ENCODE measurements around the gene TUBA4A. TPM values are rescaled to one million over a fixed set of nuclear protein-coding genes. Genes with fewer than 3 reads are reported as not detected.

Gene TUBA4A
- total RNA-seq, 1 experiment from 2014 or later: 14.9 TPM

GRCh38 chr2:219272995-219273394 is 19.3 kb upstream of the TUBA4A start:
- Mint-ChIP-seq H3K36me3 (ENCODE audit: insufficient read depth, unreplicated experiment) (peaks cover 4% of the 10 kb centered on the region), H3K4me3 (ENCODE audit: unreplicated experiment) (no peak overlapping the region), H3K4me1 (ENCODE audit: low read depth, unreplicated experiment) (peaks cover 8% of the 10 kb centered on the region), H3K9me3 (ENCODE audit: unreplicated experiment) (no peaks in the 10 kb centered on the region), H3K27me3 (ENCODE audit: insufficient read depth, unreplicated experiment) (no peaks in the 10 kb centered on the region), H3K27ac (ENCODE audit: unreplicated experiment) (no peak overlapping the region)
- Histone ChIP-seq H3K9me3 (no peaks in the 10 kb centered on the region), H3K4me3 (ENCODE audit: low read depth, low read length) (no peak overlapping the region), H3K27me3 (replicated peaks; ENCODE audit: control insufficient read depth, insufficient read depth, low read length) (no peaks in the 10 kb centered on the region), H3K4me1 (peaks cover 28% of the 10 kb centered on the region), H3K36me3 (ENCODE audit: control insufficient read depth, insufficient read depth, low read length) (no peaks in the 10 kb centered on the region)
- no peak for DNase-seq
- no peak for TF ChIP-seq CTCF (IDR thresholded peaks at IDR 0.05; ENCODE audit: insufficient read depth in 1 of 2, low read depth in 1 of 2, low read length in 1 of 2, severe bottlenecking in 1 of 2, unreplicated experiment in 1 of 2)
- BruUV-seq (replicated peaks): no TSS peak
- CTCF ChIA-PET: interaction anchor here (1.1 kb wide), 1 partner anchor 293 kb away, joined by 3 read pairs; no protein-coding TSS in a partner anchor
- intact Hi-C loops (cut with micrococcal nuclease; ENCODE audit: unreplicated experiment): no loop called here
- POLR2A ChIA-PET: no interaction called here

GRCh38 chr2:219272356-219272755 is 18.6 kb upstream of the TUBA4A start:
- no TSS peak for BruUV-seq (replicated peaks)
- no peaks in the 10 kb centered on the region for H3K27me3 ChIP-seq (replicated peaks; ENCODE audit: control insufficient read depth, insufficient read depth, low read length)
- H3K9me3 ChIP-seq: no peaks in the 10 kb centered on the region
- POLR2A ChIA-PET: no interaction called here
- Mint-ChIP-seq H3K9me3 (ENCODE audit: unreplicated experiment) (no peaks in the 10 kb centered on the region), H3K36me3 (ENCODE audit: insufficient read depth, unreplicated experiment) (peaks cover 4% of the 10 kb centered on the region), H3K4me3 (ENCODE audit: unreplicated experiment) (no peak overlapping the region), H3K27me3 (ENCODE audit: insufficient read depth, unreplicated experiment) (no peaks in the 10 kb centered on the region), H3K27ac (ENCODE audit: unreplicated experiment) (no peak overlapping the region), H3K4me1 (ENCODE audit: low read depth, unreplicated experiment) (peaks cover 5% of the 10 kb centered on the region)
- no peaks in the 10 kb centered on the region for H3K36me3 ChIP-seq (ENCODE audit: control insufficient read depth, insufficient read depth, low read length)
- TF ChIP-seq CTCF (IDR thresholded peaks at IDR 0.05; ENCODE audit: insufficient read depth in 1 of 2, low read depth in 1 of 2, low read length in 1 of 2, severe bottlenecking in 1 of 2, unreplicated experiment in 1 of 2): no peak
- CTCF ChIA-PET: interaction anchor here (1.1 kb wide), 1 partner anchor 293 kb away, joined by 3 read pairs; no protein-coding TSS in a partner anchor
- intact Hi-C loops (cut with micrococcal nuclease; ENCODE audit: unreplicated experiment): no loop called here
- no peak for DNase-seq
- peaks cover 23% of the 10 kb centered on the region for H3K4me1 ChIP-seq
- H3K4me3 ChIP-seq (ENCODE audit: low read depth, low read length): no peak overlapping the region

- CTCF ChIA-PET: interaction anchor here (0.6 kb wide), 1 partner anchor 280 kb away, joined by 7 read pairs; no protein-coding TSS in a partner anchor
- TF ChIP-seq CTCF (IDR thresholded peaks at IDR 0.05; ENCODE audit: insufficient read depth in 1 of 2, low read depth in 1 of 2, low read length in 1 of 2, severe bottlenecking in 1 of 2, unreplicated experiment in 1 of 2): no peak
- H3K4me3 ChIP-seq (ENCODE audit: low read depth, low read length): no peak overlapping the region
- H3K4me3 Mint-ChIP-seq (ENCODE audit: unreplicated experiment): no peak overlapping the region
- H3K27me3 ChIP-seq (replicated peaks; ENCODE audit: control insufficient read depth, insufficient read depth, low read length): no peaks in the 10 kb centered on the region
- no peaks in the 10 kb centered on the region for H3K27me3 Mint-ChIP-seq (ENCODE audit: insufficient read depth, unreplicated experiment)
- peaks cover 4% of the 10 kb centered on the region for H3K36me3 Mint-ChIP-seq (ENCODE audit: insufficient read depth, unreplicated experiment)
- no peaks in the 10 kb centered on the region for H3K9me3 Mint-ChIP-seq (ENCODE audit: unreplicated experiment)
- H3K4me1 ChIP-seq: peaks cover 21% of the 10 kb centered on the region
- H3K36me3 ChIP-seq (ENCODE audit: control insufficient read depth, insufficient read depth, low read length): no peaks in the 10 kb centered on the region
- DNase-seq: no peak
- H3K27ac Mint-ChIP-seq (ENCODE audit: unreplicated experiment): peak overlapping the region; percentile 30
- no peaks in the 10 kb centered on the region for H3K9me3 ChIP-seq
- POLR2A ChIA-PET: no interaction called here
- intact Hi-C loops (cut with micrococcal nuclease; ENCODE audit: unreplicated experiment): no loop called here
- H3K4me1 Mint-ChIP-seq (ENCODE audit: low read depth, unreplicated experiment): peaks cover 5% of the 10 kb centered on the region
- BruUV-seq (replicated peaks): no TSS peak
Observed at GRCh38 chr2:219271021-219271420, 17.3 kb upstream of the TUBA4A start.
